Gastrocnemius medialis (tissue), 4 donors: Measurements from ENCODE around the gene ADGRD2. TPM values are rescaled to one million over a fixed set of nuclear protein-coding genes. Genes with fewer than 3 reads are reported as not detected.

Experiments used
- ATAC-seq, 2 donors: fragments of 150-250 bp; one replicate each; pipeline ENCODE4 v1.9.1; 2016
- DNase-seq, 2 donors: peaks; one replicate each; pipeline ENCODE4 v3.0.0-alpha.2; 2019
- H3K27ac ChIP-seq, 4 donors: fragments of 200-600 bp; sonication (generic); 1 replicate in 1 of 4; 2 replicates in 3 of 4; pipeline ENCODE4 v1.5.1; 2016 to 2018; ENCODE audit warnings: mild to moderate bottlenecking in 2 of 4, moderate library complexity in 1 of 4
- H3K27me3 ChIP-seq, 3 donors: fragments of 200-600 bp; sonication (generic) in 2 of 3; 1 replicate in 1 of 3; 2 replicates in 2 of 3; pipeline versions ENCODE4 v1.5.1 to v1.6.0; 2016 to 2019; ENCODE audit warnings: mild to moderate bottlenecking in 1 of 3, moderate library complexity in 1 of 3
- H3K36me3 ChIP-seq, 2 donors: fragments of 200-600 bp; sonication (generic) in 1 of 2; one replicate each; pipeline ENCODE4 v1.5.1; 2017 to 2018
- H3K4me1 ChIP-seq, 2 donors: fragments of 200-600 bp; sonication (generic) in 1 of 2; one replicate each; pipeline ENCODE4 v1.5.1; 2016 to 2017; ENCODE audit warnings: mild to moderate bottlenecking in 2 of 2
- H3K4me3 ChIP-seq, 4 donors: fragments of 200-600 bp; sonication (generic) in 3 of 4; 1 replicate in 1 of 4; 2 replicates in 3 of 4; pipeline ENCODE4 v1.5.1; 2016 to 2019; ENCODE audit warnings: mild to moderate bottlenecking in 2 of 4
- H3K9me3 ChIP-seq, 3 donors: fragments of 200-600 bp; sonication (generic) in 2 of 3; 1 replicate in 1 of 3; 2 replicates in 2 of 3; pipeline ENCODE4 v1.5.1; 2016 to 2019
- CTCF ChIP-seq, 5 experiments: fragments of 450-650 bp in 3 of 5; fragments of 200-600 bp in 2 of 5; sonication (generic) in 2 of 5; IDR thresholded peaks in 4 of 5; conservative IDR thresholded peaks in 1 of 5; 1 replicate in 4 of 5; 2 replicates in 1 of 5; pipeline ENCODE4 v1.5.1; 2016 to 2019; ENCODE audit warnings: antibody characterized with exemption in 5 of 5, mild to moderate bottlenecking in 3 of 5, moderate library complexity in 3 of 5
- POLR2A ChIP-seq, 2 donors: fragments of 450-650 bp; IDR thresholded peaks; one replicate each; pipeline ENCODE4 v1.6.1; 2017; ENCODE audit warnings: antibody characterized with exemption in 2 of 2, mild to moderate bottlenecking in 2 of 2, moderate library complexity in 2 of 2
- in situ Hi-C, 4 donors: fragments of 200-750 bp; cut with MboI; loops; one replicate each; pipeline versions ENCODE4 v1.15.0 to v1.8.0; 2017; ENCODE audit warnings: low sequenced_read_pairs in 4 of 4
- intact Hi-C: fragments of 100-400 bp; cut with DNase I; formaldehyde crosslinking; loops from one replicate; pipeline ENCODE4 v1.15.1; 2023; ENCODE audit warnings: low total_unique reads
- total RNA-seq, 4 donors: library from RNA; depleted of rRNA; stranded (reverse); fragments of >200 nt; gene quantifications; one replicate each; pipeline versions ENCODE4 v1.1.0 to v1.2.3, GENCODE V29; 2016

ADGRD2 gene
- total RNA-seq, 4 donors from 2014 or later: not detected

- Histone ChIP-seq H3K4me3 (no peak overlapping the region), H3K4me1 (peaks cover 3% of the 10 kb centered on the region in 2 donors), H3K9me3 (no peaks in the 10 kb centered on the region), H3K27me3 (peaks cover 37 to 42% (median 41%) of the 10 kb centered on the region in 3 donors), H3K36me3 (no peaks in the 10 kb centered on the region), H3K27ac (no peak overlapping the region)
- in situ Hi-C loops: no loop called here
- TF ChIP-seq CTCF (IDR thresholded peaks at IDR 0.05 in 4 of 5, conservative IDR thresholded peaks at IDR 0.05 in 1 of 5): no peak
- TF ChIP-seq POLR2A (IDR thresholded peaks at IDR 0.05): no peak
- intact Hi-C loops: no loop called here
- DNase-seq: no peak
- ATAC-seq: no peak
These were observed 56.2 kb downstream of the ADGRD2 start for GRCh38 chr9:124506433-124506832.

GRCh38 chr9:124506931-124507879 is 57.0 kb downstream of the ADGRD2 start, which contains the start of gene NR5A1:
Gene NR5A1 (minus strand): TSS chr9:124507399. CDS start chr9:124503395, 4,004 bp downstream.
- Histone ChIP-seq H3K4me3 (no peak within 1 kb of the TSS), H3K9me3 (no peaks in the 10 kb centered on the region), H3K4me1 (peaks cover 3% of the 10 kb centered on the region in 2 donors), H3K36me3 (no peaks in the 10 kb centered on the region), H3K27ac (no peak within 1 kb of the TSS), H3K27me3 (peaks cover 30 to 35% (median 34%) of the 10 kb centered on the region in 3 donors)
- intact Hi-C loops: no loop called here
- ATAC-seq: no peak
- in situ Hi-C loops: no loop called here
- DNase-seq: no peak
- TF ChIP-seq POLR2A (IDR thresholded peaks at IDR 0.05) (no peak), CTCF (IDR thresholded peaks at IDR 0.05 in 4 of 5, conservative IDR thresholded peaks at IDR 0.05 in 1 of 5) (no peak)

- intact Hi-C loops (no loop called here), in situ Hi-C loops (no loop called here)
- ATAC-seq: no peak
- DNase-seq: no peak
- peaks cover 3% of the 10 kb centered on the region in 2 donors for H3K4me1 ChIP-seq
- peaks cover 23 to 28% (median 27%) of the 10 kb centered on the region in 3 donors for H3K27me3 ChIP-seq
- H3K9me3 ChIP-seq: no peaks in the 10 kb centered on the region
- no peak for TF ChIP-seq CTCF (IDR thresholded peaks at IDR 0.05 in 4 of 5, conservative IDR thresholded peaks at IDR 0.05 in 1 of 5)
- TF ChIP-seq POLR2A (IDR thresholded peaks at IDR 0.05): no peak
- no peak overlapping the region for H3K27ac ChIP-seq
- no peaks in the 10 kb centered on the region for H3K36me3 ChIP-seq
- H3K4me3 ChIP-seq: no peak overlapping the region
These were observed 57.7 kb downstream of the ADGRD2 start for GRCh38 chr9:124507880-124508423.

GRCh38 chr9:124510650-124511425 is 60.6 kb downstream of the ADGRD2 start:
- intact Hi-C loops: no loop called here
- Histone ChIP-seq H3K4me3 (no peak overlapping the region), H3K9me3 (no peaks in the 10 kb centered on the region), H3K4me1 (no peaks in the 10 kb centered on the region), H3K36me3 (no peaks in the 10 kb centered on the region), H3K27ac (no peak overlapping the region), H3K27me3 (peaks cover 0 to 3% (median 2%) of the 10 kb centered on the region in 3 donors)
- ATAC-seq (no peak), DNase-seq (no peak)
- in situ Hi-C loops: no loop called here
- TF ChIP-seq POLR2A (IDR thresholded peaks at IDR 0.05): no peak
- no peak for TF ChIP-seq CTCF (IDR thresholded peaks at IDR 0.05 in 4 of 5, conservative IDR thresholded peaks at IDR 0.05 in 1 of 5)
